Heart left ventricle (tissue), 13 donors: ENCODE data around the gene HTR4.

Experiments
- POLR2A ChIP-seq, 2 donors: fragments of 450-650 bp; IDR thresholded peaks; one replicate each; pipeline ENCODE4 v1.6.1; 2017; ENCODE audit warnings: antibody characterized with exemption in 2 of 2, mild to moderate bottlenecking in 2 of 2, moderate library complexity in 2 of 2
- TF ChIP-seq, protein P1 (sequence below), 12 donors: fragments of 200-600 bp; sonication (generic) in 4 of 12; IDR thresholded peaks; one replicate each; pipeline versions ENCODE4 v1.5.0 to v1.8.0; 2018 to 2022; ENCODE audit warnings: antibody characterized with exemption in 12 of 12, mild to moderate bottlenecking in 5 of 12
- donor health status: ischemic (EF 13 %, LVEDD 7.1; RV severe dilation, severe dysfunction).
- donor health status: DM: no; HTN: yes; CAD: no.
- donor health status: DM: no; HTN: no; CAD: no.
- donor health status: ischemic (EF 25% LVEDD 6.9; RV normal size, moderate dysfunction).
- donor health status: ischemic (EF 25% LVEDD 5.7; RV mildly dilated, moderate dysfunction).
- donor health status: ischemic (EF 35%, LVEDD 5.7; RV mildly dilated, moderate dysfunction).
- donor health status: nonischemic (EF 11% LVEDD 7.7; RV severe dilation, severe dysfunction).
- donor health status: DM: yes; HTN: yes; CAD: no.
- donor health status: PGD.
- donor health status: ischemic (EF 29% LVEDD 5.4; RV normal size, mild dysfunction).
- donor health status: nonischemic (EF 23%, LVEDD 6.1; RV moderate dilation, normal function).

DNA sequence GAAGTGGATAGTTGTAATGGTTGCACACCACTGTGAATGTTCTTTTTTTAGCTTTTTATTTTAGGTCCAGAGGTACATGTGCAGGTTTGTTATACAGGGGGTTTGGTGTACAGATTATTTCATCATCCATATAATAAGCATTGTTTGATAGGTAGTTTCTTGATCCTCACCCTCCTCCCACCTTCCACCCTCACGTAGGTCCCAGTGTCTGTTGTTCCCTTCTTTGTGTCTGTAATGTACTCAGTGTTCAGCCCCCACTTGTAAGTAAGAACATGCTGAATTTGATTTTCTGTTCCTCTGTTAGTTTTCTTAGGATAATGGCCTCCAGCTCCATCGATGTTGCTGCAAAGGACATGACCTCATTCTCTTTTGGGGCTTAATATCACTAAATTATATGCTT lies 99.7 kb downstream of the HTR4 start:
- TF ChIP-seq, protein P1, sequence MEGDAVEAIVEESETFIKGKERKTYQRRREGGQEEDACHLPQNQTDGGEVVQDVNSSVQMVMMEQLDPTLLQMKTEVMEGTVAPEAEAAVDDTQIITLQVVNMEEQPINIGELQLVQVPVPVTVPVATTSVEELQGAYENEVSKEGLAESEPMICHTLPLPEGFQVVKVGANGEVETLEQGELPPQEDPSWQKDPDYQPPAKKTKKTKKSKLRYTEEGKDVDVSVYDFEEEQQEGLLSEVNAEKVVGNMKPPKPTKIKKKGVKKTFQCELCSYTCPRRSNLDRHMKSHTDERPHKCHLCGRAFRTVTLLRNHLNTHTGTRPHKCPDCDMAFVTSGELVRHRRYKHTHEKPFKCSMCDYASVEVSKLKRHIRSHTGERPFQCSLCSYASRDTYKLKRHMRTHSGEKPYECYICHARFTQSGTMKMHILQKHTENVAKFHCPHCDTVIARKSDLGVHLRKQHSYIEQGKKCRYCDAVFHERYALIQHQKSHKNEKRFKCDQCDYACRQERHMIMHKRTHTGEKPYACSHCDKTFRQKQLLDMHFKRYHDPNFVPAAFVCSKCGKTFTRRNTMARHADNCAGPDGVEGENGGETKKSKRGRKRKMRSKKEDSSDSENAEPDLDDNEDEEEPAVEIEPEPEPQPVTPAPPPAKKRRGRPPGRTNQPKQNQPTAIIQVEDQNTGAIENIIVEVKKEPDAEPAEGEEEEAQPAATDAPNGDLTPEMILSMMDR (IDR thresholded peaks at IDR 0.05) = no peak
- no peak for TF ChIP-seq POLR2A (IDR thresholded peaks at IDR 0.05)
